Measurements from ENCODE around the gene TMPRSS7. TPM values are rescaled to one million over a fixed set of nuclear protein-coding genes. Genes with fewer than 3 reads are reported as not detected.
A peak's percentile ranks its signal among the peaks of the same experiment; 100 is the strongest.

The TMPRSS7 gene
- polyA plus RNA-seq, 1 donor = 0.48 TPM

DNA sequence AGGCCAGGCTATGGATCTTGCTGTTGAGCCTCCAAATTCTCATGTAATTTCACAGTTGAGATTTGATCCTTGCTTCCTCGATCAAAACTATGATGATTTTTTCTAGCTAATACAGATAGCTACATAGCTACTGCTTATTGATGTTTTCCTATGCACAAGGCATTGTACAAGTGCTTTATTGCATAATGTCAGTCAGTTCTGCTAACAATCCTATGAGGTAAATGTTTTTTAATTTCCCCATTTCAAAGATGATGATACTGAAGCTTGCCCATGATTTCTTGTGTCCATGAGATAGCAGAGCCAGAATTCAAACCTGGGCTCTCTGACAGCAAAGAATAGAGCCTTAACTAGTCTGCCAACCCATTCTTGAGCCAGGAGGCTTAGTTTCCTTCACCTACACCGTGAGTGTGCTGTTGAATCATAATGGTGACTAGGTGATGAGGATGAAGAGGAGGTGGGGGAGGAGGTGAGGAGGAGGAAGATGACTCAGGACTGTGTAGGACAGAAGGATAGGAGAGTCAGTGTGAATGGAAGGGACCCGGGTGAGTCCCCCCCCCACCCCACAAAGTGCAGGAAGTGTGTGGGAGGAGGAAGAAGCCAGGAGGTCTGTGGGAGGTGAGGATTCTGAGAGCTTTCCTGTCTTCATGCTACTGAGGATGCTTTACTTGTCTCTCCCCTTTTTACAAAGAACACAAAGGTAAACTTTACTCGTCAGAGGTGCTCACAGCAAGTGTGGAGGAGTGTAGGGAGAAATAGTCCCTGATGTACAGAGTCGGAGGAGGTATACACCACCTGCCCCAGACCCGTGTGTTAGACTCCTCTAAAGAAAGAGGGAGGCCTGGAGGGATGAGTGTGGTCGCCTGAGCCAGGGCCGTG, 32.2 kb upstream of the TMPRSS7 start:
- Histone ChIP-seq H3K36me3 (ENCODE audit: control insufficient read depth, insufficient read depth, low read length) (no peaks in the 10 kb centered on the region), H3K27ac (ENCODE audit: low read length) (no peak overlapping the region), H3K4me3 (ENCODE audit: low read length) (no peak overlapping the region), H3K9me3 (ENCODE audit: control insufficient read depth, low read depth, low read length) (no peaks in the 10 kb centered on the region), H3K4me1 (ENCODE audit: control insufficient read depth, insufficient read depth, low read length) (peaks cover 8% of the 10 kb centered on the region), H3K27me3 (ENCODE audit: control insufficient read depth, insufficient read depth, low read length) (peaks cover 17% of the 10 kb centered on the region)
- DNase-seq = no peak
- WGBS (ENCODE audit: insufficient coverage, low lambda C conversion rate) = 20% methylated on average over 1 of the region's 8 CpGs

GRCh38 chr3:112003321-112004080, 31.0 kb upstream of the TMPRSS7 start:
- Histone ChIP-seq H3K27me3 (ENCODE audit: control insufficient read depth, insufficient read depth, low read length) (peaks cover 15% of the 10 kb centered on the region), H3K4me1 (ENCODE audit: control insufficient read depth, insufficient read depth, low read length) (peaks cover 6% of the 10 kb centered on the region), H3K36me3 (ENCODE audit: control insufficient read depth, insufficient read depth, low read length) (no peaks in the 10 kb centered on the region), H3K4me3 (ENCODE audit: low read length) (no peak overlapping the region), H3K27ac (ENCODE audit: low read length) (no peak overlapping the region), H3K9me3 (ENCODE audit: control insufficient read depth, low read depth, low read length) (no peaks in the 10 kb centered on the region)
- 100% methylated on average over 1 of the region's 4 CpGs for WGBS (ENCODE audit: insufficient coverage, low lambda C conversion rate)
- DNase-seq = no peak

DNA sequence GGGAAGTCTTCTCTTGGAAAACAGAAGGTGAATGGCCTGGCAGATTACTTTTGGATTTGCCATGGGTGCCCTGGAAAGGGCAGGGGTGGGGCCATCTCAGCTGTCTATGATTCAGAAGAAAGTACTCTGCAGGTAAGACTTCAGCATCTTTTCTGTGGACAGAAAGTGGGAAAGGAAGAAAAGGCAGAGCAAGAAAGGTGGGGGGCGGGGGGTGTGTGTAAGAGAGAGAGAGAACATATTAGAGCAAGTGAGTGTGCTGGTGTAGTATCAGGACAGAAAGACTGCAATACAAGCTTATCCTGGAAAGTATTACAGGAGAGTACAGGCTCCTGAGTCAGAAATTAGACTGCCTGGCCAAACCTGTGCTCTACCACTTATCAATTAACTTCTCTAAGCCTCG, 30.3 kb upstream of the TMPRSS7 start:
- DNase-seq = no peak
- no peaks in the 10 kb centered on the region for H3K9me3 ChIP-seq (ENCODE audit: control insufficient read depth, low read depth, low read length)
- WGBS (ENCODE audit: insufficient coverage, low lambda C conversion rate) = 100% methylated on average over 1 of the region's 2 CpGs
- peaks cover 4% of the 10 kb centered on the region for H3K4me1 ChIP-seq (ENCODE audit: control insufficient read depth, insufficient read depth, low read length)
- H3K36me3 ChIP-seq (ENCODE audit: control insufficient read depth, insufficient read depth, low read length) = no peaks in the 10 kb centered on the region
- H3K4me3 ChIP-seq (ENCODE audit: low read length) = no peak overlapping the region
- no peak overlapping the region for H3K27ac ChIP-seq (ENCODE audit: low read length)
- peaks cover 13% of the 10 kb centered on the region for H3K27me3 ChIP-seq (ENCODE audit: control insufficient read depth, insufficient read depth, low read length)

DNA sequence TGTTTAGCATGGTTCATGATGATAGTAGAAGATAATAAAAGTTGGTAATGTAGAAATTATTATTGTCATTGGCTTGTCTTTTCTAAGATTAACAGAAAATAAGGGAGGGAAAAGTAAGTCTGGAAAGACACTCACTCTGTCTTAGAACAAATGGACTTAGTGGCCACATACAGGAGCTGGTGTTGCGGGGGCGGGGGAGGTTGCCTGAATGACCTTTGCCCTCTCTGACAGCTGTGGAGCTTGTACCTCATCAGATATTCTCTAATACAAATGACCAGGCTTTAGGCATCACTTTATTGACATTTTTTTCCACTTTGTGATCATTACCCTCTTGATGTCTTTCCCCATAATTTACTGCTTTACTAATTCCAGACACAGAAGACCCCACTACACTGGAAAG, 29.9 kb upstream of the TMPRSS7 start:
- Histone ChIP-seq H3K27me3 (ENCODE audit: control insufficient read depth, insufficient read depth, low read length) (peaks cover 8% of the 10 kb centered on the region), H3K27ac (ENCODE audit: low read length) (no peak overlapping the region), H3K36me3 (ENCODE audit: control insufficient read depth, insufficient read depth, low read length) (no peaks in the 10 kb centered on the region), H3K9me3 (ENCODE audit: control insufficient read depth, low read depth, low read length) (no peaks in the 10 kb centered on the region), H3K4me3 (ENCODE audit: low read length) (no peak overlapping the region), H3K4me1 (ENCODE audit: control insufficient read depth, insufficient read depth, low read length) (no peaks in the 10 kb centered on the region)
- DNase-seq = peak; percentile 38 to 62
- WGBS (ENCODE audit: insufficient coverage, low lambda C conversion rate) = no CpG with 5 or more reads among the region's 2 CpGs

DNA sequence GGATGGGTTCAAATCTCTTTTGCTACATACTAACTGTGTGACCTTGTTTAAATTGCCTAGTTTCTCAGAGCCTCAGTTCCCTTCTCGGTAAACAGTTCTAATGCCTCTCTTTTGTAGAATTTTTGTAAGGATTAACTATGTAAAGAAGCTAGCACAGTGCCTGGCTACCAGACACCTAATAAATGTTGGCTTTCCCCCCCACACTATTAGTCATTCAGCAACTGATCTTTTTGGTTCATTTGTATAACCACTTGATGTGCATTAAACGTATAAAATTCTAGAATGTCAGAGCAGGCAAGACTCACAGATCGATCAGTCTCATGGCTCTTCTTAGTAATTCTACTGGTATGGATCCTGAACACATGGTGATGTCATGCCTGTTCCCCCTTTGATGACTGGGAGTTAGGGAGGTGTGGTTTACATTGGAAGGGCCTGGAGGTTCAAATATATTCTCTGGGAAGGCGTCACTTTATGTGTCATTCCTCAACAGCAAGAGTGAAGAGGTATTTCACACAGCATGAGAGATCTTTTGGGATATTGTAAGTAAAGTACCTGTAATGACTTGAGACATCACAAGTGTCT, 29.4 kb upstream of the TMPRSS7 start:
- Histone ChIP-seq H3K27me3 (ENCODE audit: control insufficient read depth, insufficient read depth, low read length) (peaks cover 6% of the 10 kb centered on the region), H3K4me1 (ENCODE audit: control insufficient read depth, insufficient read depth, low read length) (no peaks in the 10 kb centered on the region), H3K27ac (ENCODE audit: low read length) (no peak overlapping the region), H3K36me3 (ENCODE audit: control insufficient read depth, insufficient read depth, low read length) (no peaks in the 10 kb centered on the region), H3K9me3 (ENCODE audit: control insufficient read depth, low read depth, low read length) (no peaks in the 10 kb centered on the region), H3K4me3 (ENCODE audit: low read length) (no peak overlapping the region)
- no CpG with 5 or more reads among the region's 4 CpGs for WGBS (ENCODE audit: insufficient coverage, low lambda C conversion rate)
- no peak for DNase-seq

GRCh38 chr3:112007633-112008032, 26.9 kb upstream of the TMPRSS7 start:
- Histone ChIP-seq H3K27me3 (ENCODE audit: control insufficient read depth, insufficient read depth, low read length) (no peaks in the 10 kb centered on the region), H3K4me3 (ENCODE audit: low read length) (no peak overlapping the region), H3K4me1 (ENCODE audit: control insufficient read depth, insufficient read depth, low read length) (no peaks in the 10 kb centered on the region), H3K9me3 (ENCODE audit: control insufficient read depth, low read depth, low read length) (no peaks in the 10 kb centered on the region), H3K36me3 (ENCODE audit: control insufficient read depth, insufficient read depth, low read length) (no peaks in the 10 kb centered on the region), H3K27ac (ENCODE audit: low read length) (no peak overlapping the region)
- WGBS (ENCODE audit: insufficient coverage, low lambda C conversion rate) = 60% methylated on average over 1 of the region's 1 CpG
- no peak for DNase-seq

DNA sequence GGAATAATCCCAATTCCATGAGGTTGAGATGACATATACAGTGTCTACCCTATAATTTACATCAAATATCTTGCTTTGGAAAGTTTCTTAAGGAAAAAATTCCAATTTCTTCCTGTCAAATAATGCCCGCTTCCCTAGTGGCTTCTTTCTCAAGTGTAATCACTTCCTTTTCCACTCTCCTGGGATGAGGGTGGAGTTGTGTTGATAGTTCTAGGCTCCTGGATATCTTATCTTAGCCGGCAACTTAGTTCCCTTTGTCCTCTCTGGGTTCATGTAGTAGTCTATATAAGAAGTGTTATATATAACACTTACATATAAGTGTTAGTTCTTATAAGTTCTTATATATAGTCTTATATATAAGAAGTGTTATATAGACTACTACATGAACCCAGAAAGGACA, 24.9 kb upstream of the TMPRSS7 start:
- H3K9me3 ChIP-seq (ENCODE audit: control insufficient read depth, low read depth, low read length) = no peaks in the 10 kb centered on the region
- H3K4me1 ChIP-seq (ENCODE audit: control insufficient read depth, insufficient read depth, low read length) = no peaks in the 10 kb centered on the region
- H3K4me3 ChIP-seq (ENCODE audit: low read length) = no peak overlapping the region
- WGBS (ENCODE audit: insufficient coverage, low lambda C conversion rate) = 38% methylated on average over 2 of the region's 2 CpGs
- DNase-seq = peak in 1 of 2 donors; percentile 29
- H3K27me3 ChIP-seq (ENCODE audit: control insufficient read depth, insufficient read depth, low read length) = no peaks in the 10 kb centered on the region
- H3K27ac ChIP-seq (ENCODE audit: low read length) = no peak overlapping the region
- H3K36me3 ChIP-seq (ENCODE audit: control insufficient read depth, insufficient read depth, low read length) = no peaks in the 10 kb centered on the region

- Histone ChIP-seq H3K36me3 (ENCODE audit: control insufficient read depth, insufficient read depth, low read length) (no peaks in the 10 kb centered on the region), H3K27ac (ENCODE audit: low read length) (no peak overlapping the region), H3K4me3 (ENCODE audit: low read length) (no peak overlapping the region), H3K27me3 (ENCODE audit: control insufficient read depth, insufficient read depth, low read length) (no peaks in the 10 kb centered on the region), H3K9me3 (ENCODE audit: control insufficient read depth, low read depth, low read length) (no peaks in the 10 kb centered on the region), H3K4me1 (ENCODE audit: control insufficient read depth, insufficient read depth, low read length) (no peaks in the 10 kb centered on the region)
- no CpG with 5 or more reads among the region's 3 CpGs for WGBS (ENCODE audit: insufficient coverage, low lambda C conversion rate)
- no peak for DNase-seq
Observed at GRCh38 chr3:112010636-112011035, 23.9 kb upstream of the TMPRSS7 start.

GRCh38 chr3:112011376-112011940, 23.1 kb upstream of the TMPRSS7 start:
- Histone ChIP-seq H3K27ac (ENCODE audit: low read length) (no peak overlapping the region), H3K9me3 (ENCODE audit: control insufficient read depth, low read depth, low read length) (no peaks in the 10 kb centered on the region), H3K36me3 (ENCODE audit: control insufficient read depth, insufficient read depth, low read length) (no peaks in the 10 kb centered on the region), H3K4me1 (ENCODE audit: control insufficient read depth, insufficient read depth, low read length) (no peaks in the 10 kb centered on the region), H3K27me3 (ENCODE audit: control insufficient read depth, insufficient read depth, low read length) (no peaks in the 10 kb centered on the region), H3K4me3 (ENCODE audit: low read length) (no peak overlapping the region)
- no CpG with 5 or more reads among the region's 6 CpGs for WGBS (ENCODE audit: insufficient coverage, low lambda C conversion rate)
- no peak for DNase-seq

Measured in large intestine (tissue), 3 donors.